Anterior cingulate cortex (tissue), 58 donors: ENCODE data around the gene EPS8L3.
"Not testable (repeated sequence)": the region's sequence is repeated elsewhere in the genome, so short reads cannot be mapped to it uniquely, and the experiment has no call there.

ENCODE experiments used
- DNase-seq, 58 donors: peaks; one replicate each; lab custom pipeline; 2025; lab: John Stamatoyannopoulos, UW

EPS8L3 gene

DNA sequence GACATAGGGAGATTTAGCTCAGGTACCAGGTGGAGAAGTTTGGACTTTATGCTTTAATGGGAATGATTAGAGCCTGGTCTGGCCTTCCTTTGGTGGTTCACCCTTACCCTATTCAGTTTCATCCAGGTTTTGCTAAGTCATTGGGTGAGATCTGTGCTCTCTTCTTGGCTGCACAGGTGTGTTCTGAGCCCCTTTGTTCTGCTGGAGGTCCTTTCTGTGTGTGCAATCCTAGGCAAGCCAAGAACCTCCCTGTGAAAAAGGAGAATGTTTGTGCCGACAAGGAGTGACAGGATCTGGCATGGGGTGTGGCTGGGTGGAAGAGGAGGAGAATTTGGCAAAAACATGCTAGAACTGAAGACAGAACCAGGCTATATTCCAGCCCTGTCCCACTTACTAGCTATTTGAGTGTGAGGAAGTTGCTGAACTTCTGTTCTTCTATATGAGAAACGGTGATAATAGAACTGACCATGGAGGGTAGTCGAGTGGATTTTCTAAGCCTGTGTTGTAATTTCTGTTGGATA is 47.1 kb downstream of the EPS8L3 start:
- no peak for DNase-seq

DNA sequence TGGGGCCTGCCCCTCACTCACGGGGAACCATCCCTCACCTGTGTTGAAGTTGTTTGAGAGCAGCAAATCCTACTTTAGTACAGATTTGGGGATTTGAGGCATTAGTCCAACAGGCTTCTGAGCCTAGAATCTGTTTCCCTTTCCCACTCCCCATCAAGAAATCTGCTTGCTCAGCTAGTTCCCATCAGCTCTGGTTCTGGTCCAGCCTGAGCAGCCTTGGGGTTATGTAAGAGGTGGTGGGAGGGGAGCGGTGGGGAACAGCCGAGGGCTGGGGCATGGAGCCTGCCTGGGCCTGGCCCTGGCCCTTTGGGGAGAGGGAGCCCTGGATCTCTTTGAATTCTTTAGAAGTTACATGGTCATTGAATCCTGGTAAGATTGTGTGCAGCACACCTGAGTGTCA is 47.6 kb downstream of the EPS8L3 start:
- peak in 1 of 58 donors; percentile 29 for DNase-seq

DNA sequence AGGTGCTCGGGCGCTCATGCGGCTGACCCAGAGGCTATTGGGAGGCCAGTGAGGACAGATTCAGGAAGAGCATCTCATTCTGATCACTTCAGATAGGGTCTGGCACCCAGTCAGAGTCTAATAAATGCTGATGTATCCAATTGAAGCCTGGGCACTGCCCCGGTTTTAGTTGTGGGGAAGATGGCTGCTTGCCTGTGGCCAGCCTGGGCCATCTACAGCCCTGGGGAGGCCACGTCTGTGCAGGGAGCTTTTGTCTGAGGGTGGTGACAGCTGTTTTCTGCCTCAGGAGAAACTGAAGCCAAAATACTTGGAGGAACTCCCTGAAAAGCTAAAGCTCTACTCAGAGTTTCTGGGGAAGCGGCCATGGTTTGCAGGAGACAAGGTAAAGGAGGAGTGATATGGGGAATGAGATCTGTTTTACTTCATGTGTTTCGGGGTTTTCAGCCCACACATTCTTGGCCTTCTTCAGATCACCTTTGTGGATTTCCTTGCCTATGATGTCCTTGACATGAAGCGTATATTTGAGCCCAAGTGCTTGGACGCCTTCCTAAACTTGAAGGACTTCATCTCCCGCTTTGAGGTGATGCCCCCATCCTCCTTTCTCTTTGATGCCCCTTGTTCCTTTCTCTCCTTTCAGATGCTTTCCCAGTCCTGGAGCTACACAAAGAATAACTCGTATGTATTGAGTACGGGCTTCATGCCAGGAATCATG is 48.9 kb downstream of the EPS8L3 start:
- no peak for DNase-seq

DNA sequence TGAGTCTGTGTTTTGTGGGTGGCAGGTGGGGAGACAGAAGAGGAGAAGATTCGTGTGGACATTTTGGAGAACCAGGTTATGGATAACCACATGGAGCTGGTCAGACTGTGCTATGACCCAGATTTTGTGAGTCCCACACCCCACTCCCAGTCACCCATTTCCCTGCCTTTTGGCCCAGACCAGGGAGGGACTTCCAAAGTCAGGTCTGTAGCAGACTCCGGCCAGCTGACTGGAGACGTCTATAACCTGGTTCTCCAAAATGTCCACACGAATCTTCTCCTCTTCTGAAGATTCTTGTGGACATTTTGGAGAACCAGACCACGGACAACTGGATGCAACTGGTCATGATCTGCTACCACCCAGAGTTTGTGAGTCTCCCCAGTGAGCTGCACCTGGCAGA is 50.1 kb downstream of the EPS8L3 start:
- no peak for DNase-seq

DNA sequence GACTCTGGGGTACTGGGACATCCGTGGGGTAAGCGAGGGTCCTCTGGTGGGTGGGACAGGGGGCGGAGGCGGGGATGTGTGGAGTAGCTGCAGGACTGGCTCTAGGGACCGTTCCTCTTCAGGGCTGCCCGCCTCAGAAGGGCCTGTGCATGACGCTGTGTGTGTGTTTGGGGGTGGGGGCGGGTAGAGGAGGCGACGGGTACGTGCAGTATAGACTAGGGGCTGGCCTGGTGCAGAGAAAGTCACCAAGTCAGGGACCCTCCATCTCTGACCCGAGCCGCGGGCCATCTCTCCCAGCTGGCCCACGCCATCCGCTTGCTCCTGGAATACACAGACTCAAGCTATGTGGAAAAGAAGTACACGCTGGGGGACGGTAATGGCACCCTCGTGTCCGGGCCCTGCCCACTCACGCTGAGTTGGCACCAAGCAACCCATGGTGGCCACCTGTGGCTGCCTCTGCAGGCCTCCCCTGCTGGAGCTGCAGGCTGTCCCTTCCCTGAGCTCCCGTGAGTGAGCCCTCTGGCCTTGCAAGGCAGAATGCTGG is 51.3 kb downstream of the EPS8L3 start:
- DNase-seq = no peak

DNA sequence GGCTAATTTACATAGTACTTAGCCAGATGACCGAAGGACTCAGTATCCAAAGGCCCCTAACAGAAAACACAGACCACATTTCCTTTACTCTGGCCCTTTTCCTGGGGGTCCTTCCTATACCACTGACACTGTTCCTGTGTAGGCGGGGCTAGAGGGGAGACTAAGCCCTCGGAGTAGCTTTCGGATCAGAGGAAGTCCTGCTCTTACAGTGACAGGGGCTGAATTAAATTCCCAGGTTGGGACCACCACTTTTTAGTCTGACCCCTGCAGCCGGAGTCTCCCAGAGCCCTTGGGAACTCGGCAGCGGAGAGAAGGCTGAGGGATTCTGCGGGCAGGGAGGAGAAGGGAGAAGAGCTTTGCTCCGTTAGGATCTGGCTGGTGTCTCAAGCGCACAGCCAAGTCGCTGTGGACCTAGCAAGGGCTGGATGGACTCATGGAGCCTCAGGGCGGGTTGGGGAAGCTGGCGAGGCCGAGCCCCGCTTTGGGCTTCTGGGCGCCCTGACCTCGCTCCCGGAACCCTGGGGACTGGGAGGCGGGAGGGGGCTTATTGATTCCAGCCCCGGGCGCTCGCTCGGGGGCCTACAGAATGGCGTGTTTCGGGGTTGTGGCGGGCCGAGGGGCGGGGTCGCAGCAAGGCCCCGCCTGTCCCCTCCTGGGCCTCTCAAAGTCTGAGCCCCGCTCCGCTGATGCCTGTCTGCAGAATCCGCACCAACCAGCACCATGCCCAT is 52.0 kb downstream of the EPS8L3 start, which contains the start of gene GSTM5:
Gene GSTM5 (plus strand): TSS at position 659 of the 728 bp plus-strand sequence. CDS start 62 bp downstream, at position 721.
- DNase-seq = not testable (repeated sequence)

DNA sequence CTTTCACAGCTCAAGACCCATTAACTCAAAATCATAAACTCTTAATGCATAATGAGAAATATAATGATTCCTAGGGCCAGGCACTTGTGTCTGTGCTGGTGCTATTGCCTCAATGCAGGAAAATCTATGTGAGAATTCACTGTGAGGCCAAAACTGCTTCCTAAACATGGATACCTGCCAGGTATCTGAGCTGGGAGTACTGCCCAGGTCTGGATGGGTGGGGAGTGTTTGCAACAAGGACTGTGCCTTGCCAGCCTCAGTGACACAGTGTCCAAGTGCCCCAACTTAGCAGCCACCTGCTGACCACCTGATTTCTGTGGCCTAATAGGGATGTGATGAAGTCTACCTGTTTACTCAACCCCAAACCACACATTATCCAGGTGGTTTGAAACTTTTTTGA is 53.9 kb downstream of the EPS8L3 start:
- DNase-seq = not testable (repeated sequence)

DNA sequence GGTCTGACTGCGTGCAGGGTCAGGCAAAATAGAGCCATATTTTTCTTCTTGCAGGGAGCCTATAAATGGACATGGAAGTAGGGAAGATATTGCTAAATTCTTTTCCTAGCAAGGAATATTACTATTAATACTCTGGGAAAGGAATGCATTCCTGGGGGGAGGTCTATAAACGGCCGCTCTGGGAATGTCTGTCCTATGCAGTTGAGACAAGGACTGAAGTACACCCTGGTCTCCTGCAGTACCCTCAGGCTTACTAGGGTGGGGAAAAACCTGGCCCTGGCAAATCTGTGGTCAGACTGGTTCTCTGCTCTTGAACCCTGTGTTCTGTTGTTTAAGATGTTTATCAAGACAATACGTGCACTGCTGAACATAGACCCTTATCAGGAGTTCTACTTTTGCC is 54.8 kb downstream of the EPS8L3 start:
- not testable (repeated sequence) for DNase-seq

DNA sequence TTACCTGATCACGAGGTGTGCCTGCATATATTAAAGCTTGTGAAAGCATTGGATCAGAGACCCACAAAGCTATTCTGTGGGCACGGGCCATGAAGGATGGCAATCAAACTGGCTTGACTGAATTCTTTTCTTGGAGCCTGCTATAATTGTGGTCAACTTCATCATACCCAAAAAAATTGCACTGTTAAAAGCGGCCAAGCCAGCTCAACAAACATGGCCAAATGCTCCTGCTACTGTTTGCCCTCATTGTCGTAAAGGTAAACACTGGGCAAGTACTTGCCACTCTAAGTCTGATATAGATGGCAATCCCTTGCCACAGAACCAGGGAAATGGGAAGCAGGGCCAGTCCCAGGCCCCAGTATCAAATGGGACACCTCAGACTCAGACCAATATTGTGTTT is 58.3 kb downstream of the EPS8L3 start:
- DNase-seq = no peak

DNA sequence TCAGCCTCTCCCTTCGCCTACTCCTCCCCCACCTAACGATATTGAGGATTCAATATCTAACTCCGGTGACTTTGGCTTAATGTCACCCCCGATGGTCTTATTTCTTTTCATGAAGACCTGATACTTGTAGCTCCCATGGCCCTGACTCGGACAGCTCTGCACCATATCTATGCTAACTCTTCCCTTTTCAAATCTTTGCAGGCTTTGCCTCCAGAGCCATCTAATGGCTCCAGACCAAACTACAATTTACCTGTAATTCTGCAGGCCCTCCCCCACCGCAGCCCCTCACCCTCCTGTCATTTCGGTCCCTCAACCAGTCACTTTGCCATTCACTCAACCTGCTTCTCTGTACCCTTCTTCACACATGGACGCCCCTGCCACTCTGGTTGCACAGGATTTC is 59.5 kb downstream of the EPS8L3 start:
- DNase-seq = no peak

DNA sequence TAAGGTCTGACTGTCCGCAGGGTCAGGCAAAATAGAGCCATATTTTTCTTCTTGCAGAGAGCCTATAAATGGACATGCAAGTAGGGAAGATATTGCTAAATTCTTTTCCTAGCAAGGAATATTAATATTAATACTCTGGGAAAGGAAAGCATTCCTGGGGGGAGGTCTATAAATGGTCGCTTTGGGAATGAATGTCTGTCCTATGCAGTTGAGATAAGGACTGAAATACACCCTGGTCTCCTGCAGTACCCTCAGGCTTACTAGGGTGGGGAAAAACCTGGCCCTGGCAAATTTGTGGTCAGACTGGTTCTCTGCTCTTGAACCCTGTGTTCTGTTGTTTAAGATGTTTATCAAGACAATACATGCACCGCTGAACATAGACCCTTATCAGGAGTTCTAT is 60.8 kb downstream of the EPS8L3 start:
- not testable (repeated sequence) for DNase-seq
